GM23248 (cell line): ENCODE measurements around the gene CDHR3. TPM values are rescaled to one million over a fixed set of nuclear protein-coding genes. Genes with fewer than 3 reads are reported as not detected.

Experiments
- DNase-seq: peaks from one replicate; pipeline ENCODE4 v3.0.0-alpha.2; 2015
- H2AFZ ChIP-seq: fragments of 200-600 bp; sonication (generic); 2 replicates; pipeline ENCODE4 v1.6.1; 2016; ENCODE audit warnings: antibody characterized with exemption
- H3F3A ChIP-seq: fragments of 200-600 bp; sonication (generic); 2 replicates; pipeline ENCODE4 v1.6.1; 2016; ENCODE audit warnings: mild to moderate bottlenecking, antibody characterized with exemption, mixed run types; ENCODE audit not compliant: insufficient read depth
- H3K27ac ChIP-seq: fragments of 200-600 bp; sonication (generic); 2 replicates; pipeline ENCODE4 v1.5.1; 2016; ENCODE audit warnings: mild to moderate bottlenecking
- H3K27me3 ChIP-seq: fragments of 200-600 bp; sonication (generic); replicated peaks from 2 replicates; pipeline ENCODE4 v1.6.1; 2016; ENCODE audit warnings: mild to moderate bottlenecking; ENCODE audit not compliant: insufficient read depth
- H3K36me3 ChIP-seq: fragments of 200-600 bp; sonication (generic); 2 replicates; pipeline ENCODE4 v1.6.1; 2016; ENCODE audit warnings: low read depth, mild to moderate bottlenecking
- H3K4me1 ChIP-seq: fragments of 200-600 bp; sonication (generic); 2 replicates; pipeline ENCODE4 v1.6.1; 2016; ENCODE audit warnings: mild to moderate bottlenecking; ENCODE audit not compliant: insufficient read depth
- H3K4me2 ChIP-seq: fragments of 200-600 bp; sonication (generic); one replicate; pipeline ENCODE4 v1.6.1; 2016; ENCODE audit warnings: mild to moderate bottlenecking; ENCODE audit not compliant: unreplicated experiment
- H3K4me3 ChIP-seq: fragments of 200-600 bp; sonication (generic); 2 replicates; pipeline ENCODE4 v1.5.1; 2016; ENCODE audit warnings: mild to moderate bottlenecking
- H3K79me2 ChIP-seq: fragments of 200-600 bp; sonication (generic); 2 replicates; pipeline ENCODE4 v1.6.1; 2016; ENCODE audit warnings: mild to moderate bottlenecking; ENCODE audit not compliant: insufficient read depth
- H3K9ac ChIP-seq: fragments of 200-600 bp; sonication (generic); 2 replicates; pipeline ENCODE4 v1.6.1; 2016; ENCODE audit warnings: mild to moderate bottlenecking
- H3K9me2 ChIP-seq: fragments of 200-600 bp; sonication (generic); 2 replicates; pipeline ENCODE4 v1.6.1; 2016; ENCODE audit warnings: mixed run types, mild to moderate bottlenecking, moderate library complexity; ENCODE audit not compliant: insufficient read depth
- H3K9me3 ChIP-seq: fragments of 200-600 bp; sonication (generic); one replicate; pipeline ENCODE4 v1.6.1; 2017; ENCODE audit warnings: low read depth
- H4K20me1 ChIP-seq: fragments of 200-600 bp; sonication (generic); 2 replicates; pipeline ENCODE4 v1.6.0; 2016; ENCODE audit not compliant: insufficient read depth
- EZH2 ChIP-seq: fragments of 200-600 bp; sonication (generic); IDR thresholded peaks from 2 replicates; pipeline ENCODE4 v1.6.1; 2018; ENCODE audit warnings: antibody characterized with exemption, mild to moderate bottlenecking; ENCODE audit not compliant: insufficient read depth, poor library complexity, severe bottlenecking
- EZH2phosphoT487 ChIP-seq: fragments of 200-600 bp; sonication (generic); IDR thresholded peaks from 2 replicates; pipeline ENCODE4 v1.6.1; 2018; ENCODE audit warnings: antibody characterized with exemption, moderate library complexity, mild to moderate bottlenecking, low read depth; ENCODE audit not compliant: insufficient read depth
- WGBS, 2 experiments: methylation state at CpG; one replicate each; pipeline ENCODE4 v1.1.6; 2015 to 2017; ENCODE audit warnings: low lambda C conversion rate in 2 of 2, low coverage in 1 of 2; ENCODE audit errors: missing lambda C conversion rate in 2 of 2; 5-methylcytosine and 5-hydroxymethylcytosine counted together
- in situ Hi-C: fragments of 300-500 bp; cut with MboI; formaldehyde crosslinking; loops from 2 replicates; pipeline ENCODE4 v1.15.0; 2020
- polyA plus RNA-seq: library from polyadenylated mRNA; unstranded; fragments of >200 nt; fragmentation: Nextera tagmentation; extraction: Ambion mirVana; gene quantifications from 2 replicates; pipeline ENCODE4 v1.2.1, GENCODE V29; 2016
- total RNA-seq: library from RNA; depleted of rRNA; stranded (reverse); fragments of >200 nt; shearing (Covaris generic); gene quantifications from 2 replicates; pipeline ENCODE4 v1.2.3, GENCODE V29; 2014; rRNA removed

CDHR3 gene, protein sequence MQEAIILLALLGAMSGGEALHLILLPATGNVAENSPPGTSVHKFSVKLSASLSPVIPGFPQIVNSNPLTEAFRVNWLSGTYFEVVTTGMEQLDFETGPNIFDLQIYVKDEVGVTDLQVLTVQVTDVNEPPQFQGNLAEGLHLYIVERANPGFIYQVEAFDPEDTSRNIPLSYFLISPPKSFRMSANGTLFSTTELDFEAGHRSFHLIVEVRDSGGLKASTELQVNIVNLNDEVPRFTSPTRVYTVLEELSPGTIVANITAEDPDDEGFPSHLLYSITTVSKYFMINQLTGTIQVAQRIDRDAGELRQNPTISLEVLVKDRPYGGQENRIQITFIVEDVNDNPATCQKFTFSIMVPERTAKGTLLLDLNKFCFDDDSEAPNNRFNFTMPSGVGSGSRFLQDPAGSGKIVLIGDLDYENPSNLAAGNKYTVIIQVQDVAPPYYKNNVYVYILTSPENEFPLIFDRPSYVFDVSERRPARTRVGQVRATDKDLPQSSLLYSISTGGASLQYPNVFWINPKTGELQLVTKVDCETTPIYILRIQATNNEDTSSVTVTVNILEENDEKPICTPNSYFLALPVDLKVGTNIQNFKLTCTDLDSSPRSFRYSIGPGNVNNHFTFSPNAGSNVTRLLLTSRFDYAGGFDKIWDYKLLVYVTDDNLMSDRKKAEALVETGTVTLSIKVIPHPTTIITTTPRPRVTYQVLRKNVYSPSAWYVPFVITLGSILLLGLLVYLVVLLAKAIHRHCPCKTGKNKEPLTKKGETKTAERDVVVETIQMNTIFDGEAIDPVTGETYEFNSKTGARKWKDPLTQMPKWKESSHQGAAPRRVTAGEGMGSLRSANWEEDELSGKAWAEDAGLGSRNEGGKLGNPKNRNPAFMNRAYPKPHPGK
- 2.6 and 3.3 TPM in 2 replicates for total RNA-seq
- 2.8 and 3.6 TPM in 2 replicates for polyA plus RNA-seq

DNA sequence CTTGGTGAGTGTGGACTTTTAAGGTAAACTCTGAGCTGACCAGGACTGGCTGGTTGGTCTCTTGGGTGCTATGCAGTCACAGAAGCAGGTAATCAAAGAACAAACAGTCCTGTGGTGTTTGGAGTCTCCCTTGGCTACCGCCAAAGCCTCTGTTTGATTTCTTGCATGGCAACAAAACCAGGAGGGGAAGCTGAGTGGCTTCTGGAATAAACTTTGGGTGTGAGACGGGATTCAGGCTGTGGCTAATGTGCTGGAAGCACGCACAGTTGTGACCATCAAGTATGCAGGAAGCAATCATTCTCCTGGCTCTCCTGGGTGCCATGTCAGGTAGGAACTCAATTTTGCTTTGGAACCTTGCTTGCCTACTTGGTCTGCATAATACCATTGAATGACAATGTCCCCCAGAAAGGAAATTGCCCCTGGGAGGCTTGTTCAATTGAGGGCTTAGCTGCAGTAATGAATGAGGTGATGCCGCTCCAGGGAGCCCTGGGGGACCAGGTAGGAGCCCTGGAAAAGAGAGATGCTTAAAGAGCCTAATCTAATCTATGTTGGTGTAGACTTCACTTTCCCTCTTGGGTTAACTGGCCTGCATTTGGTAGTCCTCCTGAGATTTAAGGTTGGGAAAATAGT is at the start of gene CDHR3:
CDHR3 (plus strand) TSS at position 227 of the 630 bp plus-strand sequence; CDS start at position 282, 55 bp downstream.
- Histone ChIP-seq H3K4me2 (no peak within 1 kb of the TSS), H3K79me2 (no peaks in the 10 kb centered on the region), H2AFZ (no peak within 1 kb of the TSS), H3K27me3 (no peaks in the 10 kb centered on the region), H4K20me1 (no peaks in the 10 kb centered on the region), H3K4me3 (no peak within 1 kb of the TSS), H3F3A (no peaks in the 10 kb centered on the region), H3K4me1 (no peaks in the 10 kb centered on the region), H3K9me2 (no peaks in the 10 kb centered on the region), H3K9ac (no peak within 1 kb of the TSS), H3K9me3 (no peaks in the 10 kb centered on the region), H3K27ac (no peak within 1 kb of the TSS), H3K36me3 (no peaks in the 10 kb centered on the region)
- DNase-seq: no peak
- in situ Hi-C loops: no loop called here
- TF ChIP-seq EZH2: no peak
- TF ChIP-seq EZH2phosphoT487: no peak
- WGBS, 2 experiments: 89 to 90% methylated on average over 4 of the region's 4 CpGs

DNA sequence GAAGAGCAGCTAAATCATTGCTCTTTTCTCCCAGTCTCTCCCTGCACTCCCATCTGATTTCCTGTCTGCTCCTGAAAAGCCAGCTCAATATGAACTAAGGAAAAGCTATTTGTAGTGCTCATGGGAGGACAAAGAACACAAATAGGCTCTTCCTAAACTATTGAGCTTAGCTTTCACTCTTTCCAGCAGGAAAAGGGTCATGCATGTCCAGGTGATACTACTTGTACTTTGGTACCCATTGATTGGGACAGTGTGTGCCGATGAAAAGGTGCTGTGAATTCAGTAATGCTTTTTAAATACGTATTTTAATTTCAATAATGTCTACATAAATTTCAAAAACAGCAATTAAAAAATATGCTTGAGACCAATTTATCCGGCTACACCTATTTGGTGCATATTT is 49.1 kb upstream of the CDHR3 start:
- H3K9me2 ChIP-seq: no peaks in the 10 kb centered on the region
- H3F3A ChIP-seq: 0 out of 2 replicates have a peak, but pooled peaks cover 12% of the 10 kb centered on the region
- H3K9me3 ChIP-seq: no peaks in the 10 kb centered on the region
- no peak overlapping the region for H3K27ac ChIP-seq
- H3K36me3 ChIP-seq: peaks cover 4% of the 10 kb centered on the region; the same call in 1 of the 2 replicates
- H3K4me3 ChIP-seq: no peak overlapping the region
- 78 to 85% methylated on average over 3 of the region's 3 CpGs for WGBS, 2 experiments
- H2AFZ ChIP-seq: no peak overlapping the region
- in situ Hi-C loops: no loop called here
- H3K4me2 ChIP-seq: no peak overlapping the region
- H4K20me1 ChIP-seq: no peaks in the 10 kb centered on the region
- TF ChIP-seq EZH2phosphoT487 (no peak), EZH2 (no peak)
- no peak overlapping the region for H3K9ac ChIP-seq
- H3K79me2 ChIP-seq: no peaks in the 10 kb centered on the region
- no peak for DNase-seq
- H3K27me3 ChIP-seq: no peaks in the 10 kb centered on the region
- peaks cover 18% of the 10 kb centered on the region for H3K4me1 ChIP-seq

DNA sequence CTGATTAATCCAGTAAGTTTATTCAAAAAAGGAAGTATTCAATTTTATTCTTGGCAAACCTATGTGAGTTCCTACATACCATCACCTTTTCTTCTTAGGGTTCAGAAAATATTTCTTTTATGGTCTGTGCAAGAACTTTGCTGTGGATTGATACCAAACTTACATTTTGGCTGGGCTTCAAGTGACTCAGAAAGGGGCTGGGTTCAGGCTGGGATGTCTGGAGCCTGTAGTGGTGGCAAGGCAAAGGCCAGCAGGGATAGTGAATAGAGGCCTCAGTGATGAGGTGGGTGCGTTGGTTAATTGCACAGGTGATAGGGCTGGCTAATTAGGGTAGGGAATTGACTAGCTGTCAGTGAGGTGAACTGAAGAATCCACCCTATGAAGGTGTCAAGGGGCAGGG is 46.5 kb upstream of the CDHR3 start:
- no peaks in the 10 kb centered on the region for H3K9me2 ChIP-seq
- WGBS, 2 experiments: 88% methylated on average over 1 of the region's 1 CpG

DNA sequence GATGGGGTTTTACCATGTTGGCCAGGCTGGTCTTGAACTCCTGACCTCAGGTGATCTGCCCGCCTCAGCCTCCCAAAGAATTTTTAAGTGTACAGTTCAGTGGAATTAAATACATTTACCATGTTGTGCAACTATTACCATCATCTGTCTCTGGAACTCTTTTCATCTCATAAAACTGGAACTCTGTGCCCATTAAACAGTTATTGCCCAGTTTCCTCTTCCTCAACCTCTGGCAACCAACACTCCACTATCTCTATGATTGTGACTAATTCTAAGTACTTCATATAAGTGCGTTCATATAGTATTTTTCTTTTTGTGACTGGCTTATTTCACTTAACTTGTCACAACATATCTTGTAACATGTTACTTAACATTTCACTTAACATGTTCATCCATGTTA is 45.4 kb upstream of the CDHR3 start:
- TF ChIP-seq EZH2 (no peak), EZH2phosphoT487 (no peak)
- no peaks in the 10 kb centered on the region for H4K20me1 ChIP-seq
- H3K79me2 ChIP-seq: no peaks in the 10 kb centered on the region
- in situ Hi-C loops: no loop called here
- H3K9ac ChIP-seq: no peak overlapping the region
- WGBS, 2 experiments: 98 to 99% methylated on average over 2 of the region's 2 CpGs
- H2AFZ ChIP-seq: no peak overlapping the region
- no peak overlapping the region for H3K4me2 ChIP-seq
- DNase-seq: no peak
- no peaks in the 10 kb centered on the region for H3K36me3 ChIP-seq
- H3K27ac ChIP-seq: no peak overlapping the region
- peaks cover 8% of the 10 kb centered on the region for H3K4me1 ChIP-seq
- no peaks in the 10 kb centered on the region for H3K27me3 ChIP-seq
- 0 out of 2 replicates have a peak, but pooled peaks cover 2% of the 10 kb centered on the region for H3F3A ChIP-seq
- H3K4me3 ChIP-seq: no peak overlapping the region
- H3K9me3 ChIP-seq: no peaks in the 10 kb centered on the region
- no peaks in the 10 kb centered on the region for H3K9me2 ChIP-seq

More for the DNA sequence above, 46.5 kb upstream of the CDHR3 start:
- in situ Hi-C loops: no loop called here
- Histone ChIP-seq H3K9ac (no peak overlapping the region), H3K4me2 (no peak overlapping the region), H3K9me3 (no peaks in the 10 kb centered on the region), H3K4me1 (peaks cover 18% of the 10 kb centered on the region), H3K36me3 (no peaks in the 10 kb centered on the region), H3K27me3 (no peaks in the 10 kb centered on the region), H3K79me2 (no peaks in the 10 kb centered on the region), H4K20me1 (no peaks in the 10 kb centered on the region), H3K27ac (no peak overlapping the region), H3K4me3 (no peak overlapping the region), H3F3A (0 out of 2 replicates have a peak, but pooled peaks cover 12% of the 10 kb centered on the region), H2AFZ (no peak overlapping the region)
- DNase-seq: peak; percentile 72
- TF ChIP-seq EZH2 (no peak), EZH2phosphoT487 (no peak)
